ENCODE measurements around the gene PBX4. TPM values are rescaled to one million over a fixed set of nuclear protein-coding genes. Genes with fewer than 3 reads are reported as not detected.

The PBX4 gene
- total RNA-seq, 6 experiments from 2014 or later, result 0.23 to 0.40 (median 0.30) TPM; not detected in 1

GRCh38 chr19:19637523-19638251 is 19.2 kb upstream of the PBX4 start:
- no peaks in the 10 kb centered on the region for H3K9me3 Mint-ChIP-seq
- peak; percentile 38 for TF ChIP-seq CTCF (IDR thresholded peaks at IDR 0.05)
- no peaks in the 10 kb centered on the region for H3K27me3 Mint-ChIP-seq (ENCODE audit: insufficient read depth)
- DNase-seq, result no peak
- peaks cover 9% of the 10 kb centered on the region for H3K4me1 Mint-ChIP-seq (ENCODE audit: low read depth)
- H3K4me3 Mint-ChIP-seq, result no peak overlapping the region
- H3K27ac Mint-ChIP-seq, result no peak overlapping the region
- H3K36me3 Mint-ChIP-seq (ENCODE audit: low read depth), result peaks cover 28% of the 10 kb centered on the region

- no peak for DNase-seq
- H3K4me3 Mint-ChIP-seq, result no peak overlapping the region
- H3K9me3 Mint-ChIP-seq, result no peaks in the 10 kb centered on the region
- H3K27ac Mint-ChIP-seq, result no peak overlapping the region
- peaks cover 30% of the 10 kb centered on the region for H3K36me3 Mint-ChIP-seq (ENCODE audit: low read depth)
- H3K27me3 Mint-ChIP-seq (ENCODE audit: insufficient read depth), result no peaks in the 10 kb centered on the region
- TF ChIP-seq CTCF (IDR thresholded peaks at IDR 0.05), result no peak
- peaks cover 4% of the 10 kb centered on the region for H3K4me1 Mint-ChIP-seq (ENCODE audit: low read depth)
Observed at GRCh38 chr19:19637186-19637522, 18.7 kb upstream of the PBX4 start.

GRCh38 chr19:19636573-19637185 is 18.2 kb upstream of the PBX4 start:
- Mint-ChIP-seq H3K27ac (no peak overlapping the region), H3K9me3 (no peaks in the 10 kb centered on the region), H3K36me3 (ENCODE audit: low read depth) (peaks cover 30% of the 10 kb centered on the region), H3K4me1 (ENCODE audit: low read depth) (no peaks in the 10 kb centered on the region), H3K27me3 (ENCODE audit: insufficient read depth) (no peaks in the 10 kb centered on the region), H3K4me3 (no peak overlapping the region)
- TF ChIP-seq CTCF (IDR thresholded peaks at IDR 0.05), result no peak
- DNase-seq, result no peak

GRCh38 chr19:19635313-19635702 is 16.8 kb upstream of the PBX4 start:
- no peak for TF ChIP-seq CTCF (IDR thresholded peaks at IDR 0.05)
- H3K27ac Mint-ChIP-seq, result no peak overlapping the region

GRCh38 chr19:19634516-19635312 is 16.2 kb upstream of the PBX4 start:
- Mint-ChIP-seq H3K27me3 (ENCODE audit: insufficient read depth) (no peaks in the 10 kb centered on the region), H3K36me3 (ENCODE audit: low read depth) (peaks cover 30% of the 10 kb centered on the region), H3K4me1 (ENCODE audit: low read depth) (no peaks in the 10 kb centered on the region), H3K27ac (no peak overlapping the region), H3K4me3 (no peak overlapping the region), H3K9me3 (no peaks in the 10 kb centered on the region)
- no peak for TF ChIP-seq CTCF (IDR thresholded peaks at IDR 0.05)
- no peak for DNase-seq

More at GRCh38 chr19:19635313-19635702, 16.8 kb upstream of the PBX4 start:
- Mint-ChIP-seq H3K4me3 (no peak overlapping the region), H3K9me3 (no peaks in the 10 kb centered on the region), H3K36me3 (ENCODE audit: low read depth) (peaks cover 30% of the 10 kb centered on the region), H3K27me3 (ENCODE audit: insufficient read depth) (no peaks in the 10 kb centered on the region), H3K4me1 (ENCODE audit: low read depth) (no peaks in the 10 kb centered on the region)
- DNase-seq, result no peak
